Adipocyte (in vitro differentiated cells): ENCODE data around the gene UCMA.

Experiments
- DNase-seq: peaks from one replicate; pipeline ENCODE4 v3.0.0-alpha.2; 2015; ENCODE audit warnings: low read depth
- H3K27me3 ChIP-seq: replicated peaks from 2 replicates; pipeline ENCODE4 v1.7.0; 2013; ENCODE audit warnings: mild to moderate bottlenecking, low read length, moderate library complexity; ENCODE audit not compliant: control insufficient read depth, insufficient read depth
- H3K36me3 ChIP-seq: 2 replicates; pipeline ENCODE4 v1.7.0; 2013; ENCODE audit warnings: low read length, mild to moderate bottlenecking, moderate library complexity; ENCODE audit not compliant: control insufficient read depth, insufficient read depth, severe bottlenecking
- H3K4me1 ChIP-seq: 2 replicates; pipeline ENCODE4 v1.7.0; 2013; ENCODE audit warnings: mild to moderate bottlenecking, low read length, moderate library complexity; ENCODE audit not compliant: control insufficient read depth, insufficient read depth
- H3K4me3 ChIP-seq: 2 replicates; pipeline ENCODE4 v1.7.0; 2013; ENCODE audit warnings: mild to moderate bottlenecking, low read length, moderate library complexity
- H3K9ac ChIP-seq: 2 replicates; pipeline ENCODE4 v1.7.0; 2013; ENCODE audit warnings: mild to moderate bottlenecking, low read length, moderate library complexity
- H3K9me3 ChIP-seq: 2 replicates; pipeline ENCODE4 v1.7.0; 2013; ENCODE audit warnings: mild to moderate bottlenecking, low read length, moderate library complexity; ENCODE audit not compliant: control insufficient read depth

Gene UCMA

GRCh38 chr10:13213163-13213562, 21.0 kb downstream of the UCMA start:
- Histone ChIP-seq H3K4me1 (no peaks in the 10 kb centered on the region), H3K9me3 (no peaks in the 10 kb centered on the region), H3K9ac (no peak overlapping the region), H3K36me3 (no peaks in the 10 kb centered on the region), H3K27me3 (no peaks in the 10 kb centered on the region), H3K4me3 (no peak overlapping the region)
- DNase-seq = no peak

GRCh38 chr10:13206546-13207443, 27.4 kb downstream of the UCMA start:
- Histone ChIP-seq H3K9ac (no peak overlapping the region), H3K4me3 (no peak overlapping the region), H3K27me3 (no peaks in the 10 kb centered on the region), H3K36me3 (no peaks in the 10 kb centered on the region), H3K4me1 (no peaks in the 10 kb centered on the region), H3K9me3 (no peaks in the 10 kb centered on the region)
- DNase-seq = peak; percentile 69

GRCh38 chr10:13206091-13206490, 28.1 kb downstream of the UCMA start:
- DNase-seq = no peak
- H3K36me3 ChIP-seq = no peaks in the 10 kb centered on the region
- no peak overlapping the region for H3K9ac ChIP-seq
- H3K4me1 ChIP-seq = no peaks in the 10 kb centered on the region
- no peak overlapping the region for H3K4me3 ChIP-seq
- no peaks in the 10 kb centered on the region for H3K9me3 ChIP-seq
- no peaks in the 10 kb centered on the region for H3K27me3 ChIP-seq

- Histone ChIP-seq H3K9me3 (no peaks in the 10 kb centered on the region), H3K4me3 (no peak overlapping the region), H3K9ac (no peak overlapping the region), H3K36me3 (no peaks in the 10 kb centered on the region), H3K27me3 (no peaks in the 10 kb centered on the region), H3K4me1 (no peaks in the 10 kb centered on the region)
- DNase-seq = peak; percentile 15
Observed at GRCh38 chr10:13201132-13201531, 33.0 kb downstream of the UCMA start.

- DNase-seq = no peak
- Histone ChIP-seq H3K36me3 (no peaks in the 10 kb centered on the region), H3K4me1 (peaks cover 3% of the 10 kb centered on the region), H3K27me3 (no peaks in the 10 kb centered on the region), H3K9ac (no peak overlapping the region), H3K9me3 (no peaks in the 10 kb centered on the region), H3K4me3 (no peak overlapping the region)
Observed at GRCh38 chr10:13195016-13195415, 39.2 kb downstream of the UCMA start.

- peaks cover 8% of the 10 kb centered on the region for H3K4me1 ChIP-seq
- no peak for DNase-seq
- H3K36me3 ChIP-seq = no peaks in the 10 kb centered on the region
- H3K9me3 ChIP-seq = no peaks in the 10 kb centered on the region
- H3K9ac ChIP-seq = no peak overlapping the region
- H3K4me3 ChIP-seq = no peak overlapping the region
- no peaks in the 10 kb centered on the region for H3K27me3 ChIP-seq
Observed at GRCh38 chr10:13193637-13194036, 40.5 kb downstream of the UCMA start.

- no peak for DNase-seq
- Histone ChIP-seq H3K27me3 (no peaks in the 10 kb centered on the region), H3K36me3 (no peaks in the 10 kb centered on the region), H3K4me1 (peaks cover 8% of the 10 kb centered on the region), H3K9me3 (no peaks in the 10 kb centered on the region), H3K4me3 (no peak overlapping the region), H3K9ac (no peak overlapping the region)
Observed at GRCh38 chr10:13191362-13191761, 42.8 kb downstream of the UCMA start.

- Histone ChIP-seq H3K36me3 (no peaks in the 10 kb centered on the region), H3K4me3 (no peak overlapping the region), H3K27me3 (no peaks in the 10 kb centered on the region), H3K9me3 (no peaks in the 10 kb centered on the region), H3K4me1 (peaks cover 9% of the 10 kb centered on the region), H3K9ac (no peak overlapping the region)
- DNase-seq = no peak
Observed at GRCh38 chr10:13190816-13191215, 43.4 kb downstream of the UCMA start.

- Histone ChIP-seq H3K36me3 (no peaks in the 10 kb centered on the region), H3K27me3 (no peaks in the 10 kb centered on the region), H3K9me3 (no peaks in the 10 kb centered on the region), H3K9ac (no peak overlapping the region), H3K4me3 (no peak overlapping the region), H3K4me1 (peaks cover 15% of the 10 kb centered on the region)
- peak; percentile 46 for DNase-seq
Observed at GRCh38 chr10:13189961-13190360, 44.2 kb downstream of the UCMA start.

- no peaks in the 10 kb centered on the region for H3K36me3 ChIP-seq
- H3K27me3 ChIP-seq = no peaks in the 10 kb centered on the region
Observed at GRCh38 chr10:13188593-13188992, 45.6 kb downstream of the UCMA start.

GRCh38 chr10:13187135-13187534, 47.0 kb downstream of the UCMA start:
- Histone ChIP-seq H3K4me3 (no peak overlapping the region), H3K36me3 (no peaks in the 10 kb centered on the region), H3K9ac (no peak overlapping the region), H3K4me1 (peaks cover 15% of the 10 kb centered on the region), H3K9me3 (no peaks in the 10 kb centered on the region), H3K27me3 (no peaks in the 10 kb centered on the region)
- no peak for DNase-seq

More at GRCh38 chr10:13188593-13188992, 45.6 kb downstream of the UCMA start:
- Histone ChIP-seq H3K9me3 (no peaks in the 10 kb centered on the region), H3K9ac (no peak overlapping the region), H3K4me3 (no peak overlapping the region), H3K4me1 (peaks cover 15% of the 10 kb centered on the region)
- no peak for DNase-seq
